Smooth muscle cell of the brain vasculature (primary cell): ENCODE measurements around the gene TECTB.

ENCODE experiments used
- DNase-seq: peaks from one replicate; pipeline ENCODE4 v3.0.0-alpha.2; 2012; ENCODE audit warnings: low read depth, low spot score

The TECTB gene

DNA sequence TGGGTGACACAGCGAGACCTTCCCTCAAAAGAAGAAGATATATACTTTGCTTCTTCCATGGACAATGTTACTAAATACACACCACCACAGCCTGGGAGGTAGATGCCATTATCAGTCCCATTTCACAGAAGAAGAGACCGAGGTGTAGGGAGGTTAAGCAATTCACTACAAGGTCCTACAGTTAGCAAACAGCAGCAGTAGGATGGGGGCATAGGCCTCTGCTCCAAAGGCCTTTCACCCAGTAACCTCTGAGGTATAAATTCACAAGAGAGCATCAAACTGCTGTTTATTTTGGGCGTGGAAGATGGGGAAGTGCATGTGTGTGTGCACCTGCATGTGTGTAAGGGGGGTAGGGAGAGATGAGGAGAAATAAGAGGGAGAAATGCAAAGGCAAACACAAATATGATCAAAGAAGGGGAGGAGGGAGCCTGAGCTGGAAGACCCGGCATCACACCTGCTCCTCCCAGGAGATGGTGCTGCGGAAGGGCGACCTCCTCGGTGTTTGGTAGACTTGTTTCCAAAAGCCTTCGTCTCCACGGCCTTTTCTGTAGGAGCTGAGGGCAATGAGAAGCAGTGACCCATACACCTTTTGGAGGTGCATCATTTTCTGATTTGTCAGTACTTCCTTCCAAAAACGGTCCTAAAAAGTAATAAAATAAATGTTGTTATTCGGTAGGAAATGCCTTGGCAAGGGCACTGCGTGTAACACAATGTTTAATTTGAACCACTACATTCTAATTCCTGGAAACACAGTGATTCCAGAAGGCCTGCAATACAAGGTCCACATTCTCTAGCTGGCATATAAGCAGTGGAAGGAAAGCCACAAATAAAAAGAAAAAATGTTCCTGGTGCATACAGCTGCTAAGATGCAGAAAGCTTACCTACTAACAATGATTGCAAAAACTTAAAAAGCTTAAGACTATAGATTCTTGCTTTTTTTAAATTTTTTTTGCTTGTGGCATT, 64.8 kb downstream of the TECTB start:
- DNase-seq: no peak

DNA sequence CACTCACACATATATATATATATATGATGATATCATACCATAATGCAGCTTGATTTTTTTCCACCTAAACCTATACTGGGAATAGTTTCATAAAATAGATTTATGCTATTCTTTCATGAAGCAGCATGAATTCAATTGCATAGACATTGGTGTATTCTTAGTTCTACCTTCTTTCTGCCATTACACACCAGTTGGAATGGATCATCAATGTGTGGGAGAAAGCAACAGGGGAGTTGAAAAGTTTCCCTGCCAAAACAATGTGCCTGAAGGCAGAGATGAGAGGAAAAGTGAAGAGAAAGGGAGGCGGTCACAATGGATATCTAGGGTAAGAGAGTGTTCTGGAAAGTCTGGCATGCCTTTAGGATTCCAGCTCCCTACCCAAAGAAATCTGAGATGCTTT, 65.6 kb downstream of the TECTB start:
- no peak for DNase-seq

DNA sequence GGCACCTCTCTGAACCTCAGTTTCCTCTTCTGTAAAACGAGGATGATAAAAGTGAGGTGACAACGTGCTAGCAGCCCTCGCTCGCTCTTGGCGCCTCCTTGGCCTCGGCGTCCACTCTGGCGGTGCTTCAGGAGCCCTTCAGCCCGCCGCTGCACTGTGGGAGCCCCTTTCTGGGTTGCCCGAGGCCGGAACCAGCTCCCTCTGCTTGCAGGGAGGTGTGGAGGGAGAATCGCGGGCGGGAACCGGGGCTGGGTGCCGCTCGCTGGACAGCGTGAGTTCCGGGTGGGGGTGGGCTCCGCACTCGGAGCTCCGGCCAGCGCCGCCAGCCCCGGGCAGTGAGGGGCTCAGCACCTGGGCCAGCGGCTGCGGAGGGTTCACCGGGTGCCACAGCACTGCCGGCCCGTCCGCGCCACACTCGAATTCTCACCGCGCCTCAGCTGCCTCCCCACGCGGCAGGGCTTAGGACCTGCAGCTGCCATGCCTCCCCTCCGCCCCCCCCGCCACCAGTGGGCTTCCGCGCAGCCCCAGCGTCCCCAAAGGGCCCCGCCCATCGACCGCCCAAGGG, 66.4 kb downstream of the TECTB start:
- no peak for DNase-seq

DNA sequence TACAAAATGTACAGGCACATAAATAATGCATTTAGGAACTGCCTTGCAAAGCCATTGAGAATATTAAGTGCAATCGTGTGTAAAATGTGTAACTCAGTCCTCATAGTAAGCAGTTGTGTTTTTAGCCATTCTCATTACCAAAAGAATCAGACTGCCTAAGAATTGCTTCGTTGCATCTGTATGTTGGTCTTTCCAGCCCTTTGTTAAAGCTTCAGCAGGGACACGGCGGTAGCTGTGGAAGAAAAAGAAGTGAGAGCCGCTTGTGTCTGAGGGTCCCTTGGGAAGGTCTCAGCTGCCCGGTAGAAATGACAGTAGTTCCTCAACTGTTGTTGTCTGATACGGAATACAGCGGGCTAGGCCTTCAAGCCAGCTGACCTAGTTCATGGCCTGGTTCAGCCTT, 67.9 kb downstream of the TECTB start:
- no peak for DNase-seq

DNA sequence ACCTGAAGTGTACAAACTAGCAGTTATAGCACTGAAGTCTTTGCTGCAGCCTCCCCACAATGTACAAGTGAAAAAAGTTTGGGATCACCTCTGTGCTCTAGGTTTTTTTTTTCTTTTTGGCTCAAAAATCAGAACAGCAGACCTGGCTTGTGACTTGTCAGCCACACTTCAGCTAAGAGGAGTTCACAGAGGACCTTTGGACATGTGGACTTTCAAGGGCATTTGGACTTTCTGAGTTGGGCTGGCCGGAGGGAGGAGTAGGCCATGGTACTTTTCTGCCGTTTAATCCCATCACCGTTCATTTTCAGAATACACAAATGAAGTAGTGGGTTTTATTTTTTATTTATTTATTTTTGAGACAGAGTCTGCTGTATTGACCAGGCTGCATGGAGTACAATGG, 68.8 kb downstream of the TECTB start:
- DNase-seq: no peak

DNA sequence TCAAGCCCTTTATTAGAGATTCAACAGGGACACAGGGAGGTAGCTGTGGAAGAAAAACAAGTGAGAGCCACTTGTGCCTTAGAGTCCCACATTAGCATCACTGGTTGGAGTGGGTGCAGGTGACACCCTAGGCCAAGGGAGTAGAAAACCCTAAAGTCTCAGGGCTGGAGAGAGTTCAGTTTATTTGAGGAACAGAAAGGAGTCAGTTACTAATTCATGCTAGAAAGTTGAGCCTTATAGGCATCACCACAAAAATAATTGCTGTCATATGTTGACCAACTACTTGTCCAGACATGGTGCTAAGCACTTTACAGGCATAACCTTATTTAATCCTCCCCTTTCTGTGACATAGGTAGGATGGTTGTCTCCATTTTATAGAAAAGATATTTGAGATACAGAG, 69.8 kb downstream of the TECTB start:
- no peak for DNase-seq
